ENCODE results near the gene AFG1L.
"Not testable (repeated sequence)": the region's sequence is repeated elsewhere in the genome, so short reads cannot be mapped to it uniquely, and the experiment has no call there.

The AFG1L gene

DNA sequence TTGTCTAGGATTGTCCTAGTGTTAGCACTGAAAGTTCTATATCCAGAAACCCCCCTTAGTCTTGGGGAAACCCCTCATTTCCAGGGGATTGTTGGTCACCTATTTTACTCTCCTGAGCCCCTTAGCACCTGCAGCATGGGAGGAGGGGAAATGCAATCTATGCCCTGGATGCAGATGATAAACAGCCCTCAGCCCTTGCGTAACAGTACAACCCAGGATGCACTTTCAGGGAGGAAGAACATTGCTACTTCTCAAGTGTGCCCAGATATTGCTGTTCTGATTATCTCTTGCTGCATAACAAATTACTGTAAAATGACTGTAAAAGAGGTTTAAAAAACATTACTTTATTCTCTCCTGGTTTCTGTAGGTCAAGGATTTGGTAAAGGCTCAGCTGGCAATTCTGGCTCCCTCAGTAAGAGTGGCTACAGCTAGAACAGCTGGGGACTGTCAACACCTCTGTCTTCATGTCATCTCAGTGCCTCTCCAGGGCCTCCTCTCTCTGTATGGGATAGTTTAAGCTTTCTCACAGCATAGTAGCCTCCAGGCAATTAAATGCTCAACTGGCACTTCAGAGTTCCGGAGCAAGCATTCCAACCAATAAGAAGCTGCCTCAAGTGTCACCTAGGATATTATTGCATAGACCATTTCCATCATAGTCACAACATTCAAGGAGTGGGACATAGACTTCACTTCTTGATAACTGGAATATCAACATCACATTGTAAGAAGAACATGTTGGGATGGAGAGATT is 148.1 kb downstream of the AFG1L start:
- Histone ChIP-seq H3K4me2 (no peak overlapping the region), H3K9ac (no peak overlapping the region), H3K27ac (no peak overlapping the region), H3K4me3 (IDR thresholded peaks at IDR 0.05; ENCODE audit: insufficient read depth, low read depth, low read length) (no peak overlapping the region), H4K20me1 (ENCODE audit: insufficient read depth) (no peaks in the 10 kb centered on the region), H3K36me3 (ENCODE audit: insufficient read depth) (no peaks in the 10 kb centered on the region), H3K79me2 (ENCODE audit: insufficient read depth, low read depth) (no peaks in the 10 kb centered on the region), H3K27me3 (ENCODE audit: insufficient read depth, low read depth) (no peaks in the 10 kb centered on the region), H2AFZ (ENCODE audit: low read depth) (no peak overlapping the region), H3K4me1 (ENCODE audit: low read depth, poor library complexity, severe bottlenecking) (no peaks in the 10 kb centered on the region)
- no peak for TF ChIP-seq CTCF (conservative IDR thresholded peaks at IDR 0.05; ENCODE audit: low read depth, low read length)

DNA sequence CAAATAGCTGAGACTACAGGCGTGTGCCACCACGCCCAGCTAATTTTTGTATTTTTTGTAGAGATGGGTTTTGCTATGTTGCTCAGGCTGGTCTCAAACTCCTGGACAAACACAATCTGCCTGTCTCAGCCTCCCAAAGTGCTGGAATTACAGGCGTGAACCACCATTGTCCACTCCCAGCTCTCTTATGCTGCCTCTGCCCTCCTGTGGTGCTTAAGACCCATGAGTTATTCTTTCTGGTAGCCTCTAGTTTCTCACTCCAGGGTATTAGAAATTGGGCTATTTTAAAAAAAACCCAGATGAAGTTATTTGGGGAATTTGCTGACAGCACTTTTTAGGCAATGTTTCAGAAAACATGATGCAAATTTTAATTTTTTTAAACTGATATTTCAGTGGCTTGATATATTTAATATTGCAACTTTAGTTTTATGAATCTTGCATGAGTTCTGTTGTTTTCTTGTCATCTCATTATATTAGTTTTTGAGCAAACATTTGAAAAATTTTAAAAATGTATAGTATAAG is 151.8 kb downstream of the AFG1L start:
- Histone ChIP-seq H2AFZ (ENCODE audit: low read depth) (no peak overlapping the region), H3K36me3 (ENCODE audit: insufficient read depth) (no peaks in the 10 kb centered on the region), H3K27ac (no peak overlapping the region), H3K4me3 (IDR thresholded peaks at IDR 0.05; ENCODE audit: insufficient read depth, low read depth, low read length) (no peak overlapping the region), H3K4me1 (ENCODE audit: low read depth, poor library complexity, severe bottlenecking) (no peaks in the 10 kb centered on the region), H3K79me2 (ENCODE audit: insufficient read depth, low read depth) (no peaks in the 10 kb centered on the region), H4K20me1 (ENCODE audit: insufficient read depth) (no peaks in the 10 kb centered on the region), H3K9ac (no peak overlapping the region), H3K4me2 (no peak overlapping the region), H3K27me3 (ENCODE audit: insufficient read depth, low read depth) (no peaks in the 10 kb centered on the region)
- no peak for TF ChIP-seq CTCF (conservative IDR thresholded peaks at IDR 0.05; ENCODE audit: low read depth, low read length)

- Histone ChIP-seq H3K4me2 (no peak overlapping the region), H2AFZ (ENCODE audit: low read depth) (no peak overlapping the region), H3K27me3 (ENCODE audit: insufficient read depth, low read depth) (no peaks in the 10 kb centered on the region), H3K27ac (no peak overlapping the region), H3K36me3 (ENCODE audit: insufficient read depth) (no peaks in the 10 kb centered on the region), H3K79me2 (ENCODE audit: insufficient read depth, low read depth) (no peaks in the 10 kb centered on the region), H3K4me1 (ENCODE audit: low read depth, poor library complexity, severe bottlenecking) (peaks cover 5% of the 10 kb centered on the region), H4K20me1 (ENCODE audit: insufficient read depth) (no peaks in the 10 kb centered on the region), H3K4me3 (IDR thresholded peaks at IDR 0.05; ENCODE audit: insufficient read depth, low read depth, low read length) (no peak overlapping the region), H3K9ac (no peak overlapping the region)
- TF ChIP-seq CTCF (conservative IDR thresholded peaks at IDR 0.05; ENCODE audit: low read depth, low read length), result no peak
Observed at GRCh38 chr6:108448481-108448880, 153.6 kb downstream of the AFG1L start.

DNA sequence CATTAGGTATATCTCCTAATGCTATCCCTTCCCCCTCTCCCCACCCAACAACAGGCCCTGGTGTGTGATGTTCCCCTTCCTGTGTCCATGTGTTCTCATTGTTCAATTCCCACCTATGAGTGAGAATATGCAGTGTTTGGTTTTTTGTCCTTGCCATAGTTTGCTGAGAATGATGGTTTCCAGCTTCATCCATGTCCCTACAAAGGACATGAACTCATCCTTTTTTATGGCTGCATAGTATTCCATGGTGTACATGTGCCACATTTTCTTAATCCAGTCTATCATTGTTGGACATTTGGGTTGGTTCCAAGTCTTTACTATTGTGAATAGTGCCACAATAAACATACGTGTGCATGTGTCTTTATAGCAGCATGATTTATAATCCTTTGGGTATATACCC is 154.9 kb downstream of the AFG1L start:
- H3K36me3 ChIP-seq (ENCODE audit: insufficient read depth); H3K4me1 ChIP-seq (ENCODE audit: low read depth, poor library complexity, severe bottlenecking); H2AFZ ChIP-seq (ENCODE audit: low read depth); H3K27ac ChIP-seq; H3K79me2 ChIP-seq (ENCODE audit: insufficient read depth, low read depth); H4K20me1 ChIP-seq (ENCODE audit: insufficient read depth); H3K27me3 ChIP-seq (ENCODE audit: insufficient read depth, low read depth); H3K4me3 ChIP-seq (IDR thresholded peaks at IDR 0.05; ENCODE audit: insufficient read depth, low read depth, low read length); H3K4me2 ChIP-seq; H3K9ac ChIP-seq: not testable (repeated sequence)

- H3K4me1 ChIP-seq (ENCODE audit: low read depth, poor library complexity, severe bottlenecking), result peaks cover 10% of the 10 kb centered on the region
- H3K27me3 ChIP-seq (ENCODE audit: insufficient read depth, low read depth), result no peaks in the 10 kb centered on the region
- H3K4me3 ChIP-seq (IDR thresholded peaks at IDR 0.05; ENCODE audit: insufficient read depth, low read depth, low read length), result no peak overlapping the region
- H3K79me2 ChIP-seq (ENCODE audit: insufficient read depth, low read depth), result no peaks in the 10 kb centered on the region
- no peak overlapping the region for H3K4me2 ChIP-seq
- H3K36me3 ChIP-seq (ENCODE audit: insufficient read depth), result no peaks in the 10 kb centered on the region
- TF ChIP-seq CTCF (conservative IDR thresholded peaks at IDR 0.05; ENCODE audit: low read depth, low read length), result no peak
- no peaks in the 10 kb centered on the region for H4K20me1 ChIP-seq (ENCODE audit: insufficient read depth)
- H2AFZ ChIP-seq (ENCODE audit: low read depth), result no peak overlapping the region
- H3K9ac ChIP-seq, result no peak overlapping the region
- H3K27ac ChIP-seq, result no peak overlapping the region
Observed at GRCh38 chr6:108451816-108452215, 157.0 kb downstream of the AFG1L start.

All from KMS-11 (cell line).